HCT116 (cell line): ENCODE measurements around the gene MISFA. TPM values are rescaled to one million over a fixed set of nuclear protein-coding genes. Genes with fewer than 3 reads are reported as not detected.

Experiments
- ATAC-seq: fragments of 200-7000 bp; cut with Tn5 transposase; 2 replicates; pipeline ENCODE4 v1.9.1; 2020; ENCODE audit warnings: mild to moderate bottlenecking, moderate library complexity
- BruUV-seq: library from RNA; stranded (reverse); fragments of 400-500 nt; replicated peaks from 2 replicates; lab custom pipeline; 2021; lab: Mats Ljungman, UMichigan
- CTCF ChIA-PET: fragments of 300-600 bp; sonication (Branson Sonifier 250); formaldehyde crosslinking; loops from one replicate; lab custom pipeline; 2021; ENCODE audit warnings: antibody characterized with exemption; lab: Charles Lee
- POLR2A ChIA-PET: fragments of 300-600, 350-600 bp; sonication (Branson Sonifier 250); formaldehyde crosslinking; loops from one replicate; lab custom pipeline; 2021; ENCODE audit warnings: antibody characterized with exemption; lab: Charles Lee
- RAD21 ChIA-PET, 2 experiments: fragments of 300-600 bp; sonication (Branson Sonifier 250); formaldehyde crosslinking; loops; one replicate each; lab custom pipeline; 2023; ENCODE audit warnings: low total read pairs in 2 of 2; ENCODE audit not compliant: uncharacterized antibody in 2 of 2, unreplicated experiment in 2 of 2, low non-redundant PET in 1 of 2; lab: Charles Lee
- DNase-seq: peaks from one replicate; pipeline ENCODE4 v3.0.0-alpha.2; 2010; ENCODE audit warnings: low read depth, low spot score
- H2AFZ ChIP-seq: fragments of 200-600 bp; shearing (Covaris generic), sonication (generic); 2 replicates; pipeline ENCODE4 v1.6.1; 2017; ENCODE audit warnings: low read depth, mixed run types, mixed read lengths, antibody characterized with exemption, low read length; ENCODE audit not compliant: poor library complexity, severe bottlenecking
- H3K27ac ChIP-seq: 2 replicates; pipeline ENCODE4 v1.5.1; 2012; ENCODE audit warnings: low read depth, low read length
- H3K27me3 ChIP-seq: fragments of 200-600 bp; sonication (generic); 2 replicates; pipeline ENCODE4 v1.6.1; 2016; ENCODE audit warnings: mixed run types, low read length, mixed read lengths; ENCODE audit not compliant: insufficient read depth
- H3K36me3 ChIP-seq, 2 experiments: fragments of 200-500 bp in 1 of 2; fragments of 200-600 bp in 1 of 2; sonication (Bioruptor generic) in 1 of 2; sonication (generic) in 1 of 2; 2 replicates each; pipeline versions ENCODE4 v1.5.1 to v1.6.1; 2014 to 2016; ENCODE audit warnings: low read length in 2 of 2, inconsistent platforms in 1 of 2, mixed read lengths in 1 of 2, mixed run types in 1 of 2; ENCODE audit not compliant: insufficient read depth in 2 of 2, control insufficient read depth in 1 of 2
- H3K4me1 ChIP-seq, 2 experiments: fragments of 200-600 bp in 1 of 2; sonication (generic) in 1 of 2; 2 replicates each; pipeline versions ENCODE4 v1.5.1 to v1.6.1; 2012 to 2017; ENCODE audit warnings: low read length in 2 of 2, inconsistent platforms in 1 of 2, mild to moderate bottlenecking in 1 of 2, mixed read lengths in 1 of 2, mixed run types in 1 of 2, moderate library complexity in 1 of 2; ENCODE audit not compliant: insufficient read depth in 2 of 2, control insufficient read depth in 1 of 2
- H3K4me2 ChIP-seq: fragments of 200-600 bp; sonication (generic); 2 replicates; pipeline ENCODE4 v1.6.1; 2017; ENCODE audit warnings: mixed run types, low read length, mixed read lengths
- H3K4me3 ChIP-seq, 2 experiments: fragments of 200-600 bp in 1 of 2; sonication (generic) in 1 of 2; replicated peaks in 1 of 2; 2 replicates each; pipeline ENCODE4 v1.5.1; 2011 to 2016; ENCODE audit warnings: low read length in 2 of 2, control low read depth in 1 of 2, low read depth in 1 of 2, mild to moderate bottlenecking in 1 of 2, mixed read lengths in 1 of 2, mixed run types in 1 of 2
- H3K79me2 ChIP-seq: fragments of 200-600 bp; sonication (generic); 2 replicates; pipeline ENCODE4 v1.6.1; 2017; ENCODE audit warnings: mild to moderate bottlenecking, mixed run types, low read length, moderate library complexity, mixed read lengths; ENCODE audit not compliant: insufficient read depth
- H3K9ac ChIP-seq: fragments of 200-600 bp; sonication (generic); 2 replicates; pipeline ENCODE4 v1.6.1; 2016; ENCODE audit warnings: low read length, mixed read lengths
- H3K9me2 ChIP-seq: fragments of 200-600 bp; sonication (generic), shearing (Covaris generic); 2 replicates; pipeline ENCODE4 v1.6.1; 2017; ENCODE audit warnings: mixed run types, mild to moderate bottlenecking, moderate library complexity; ENCODE audit not compliant: insufficient read depth
- H3K9me3 ChIP-seq, 2 experiments: fragments of 200-500 bp in 1 of 2; fragments of 200-600 bp in 1 of 2; sonication (Bioruptor generic) in 1 of 2; sonication (generic) in 1 of 2; 2 replicates each; pipeline ENCODE4 v1.6.1; 2014 to 2017; ENCODE audit warnings: low read length in 2 of 2, mixed read lengths in 2 of 2, inconsistent platforms in 1 of 2, low read depth in 1 of 2, mild to moderate bottlenecking in 1 of 2, mixed run types in 1 of 2, moderate library complexity in 1 of 2; ENCODE audit not compliant: control insufficient read depth in 1 of 2, insufficient read depth in 1 of 2
- H4K20me1 ChIP-seq: fragments of 200-600 bp; sonication (generic), shearing (Covaris generic); 2 replicates; pipeline ENCODE4 v1.6.1; 2017; ENCODE audit warnings: mixed run types, mild to moderate bottlenecking, moderate library complexity; ENCODE audit not compliant: insufficient read depth
- CEBPB ChIP-seq: IDR thresholded peaks from 2 replicates; pipeline ENCODE4 v1.6.1; 2012; ENCODE audit warnings: low read depth
- ELF1 ChIP-seq: IDR thresholded peaks from 2 replicates; pipeline ENCODE4 v1.6.1; 2012; ENCODE audit warnings: low read depth, borderline replicate concordance
- FOSL1 ChIP-seq: IDR thresholded peaks from 2 replicates; pipeline ENCODE4 v1.6.1; 2012; ENCODE audit warnings: low read depth
- RAD21 ChIP-seq: IDR thresholded peaks from 2 replicates; pipeline ENCODE4 v1.6.1; 2012; ENCODE audit warnings: low read depth, mild to moderate bottlenecking
- SP1 ChIP-seq: IDR thresholded peaks from 2 replicates; pipeline ENCODE4 v1.6.1; 2012; ENCODE audit warnings: low read depth
- SRF ChIP-seq: IDR thresholded peaks from 2 replicates; pipeline ENCODE4 v1.6.1; 2012; ENCODE audit warnings: low read depth
- YY1 ChIP-seq: IDR thresholded peaks from 2 replicates; pipeline ENCODE4 v1.6.1; 2011; ENCODE audit warnings: low read length, low read depth, moderate library complexity, mild to moderate bottlenecking; ENCODE audit not compliant: insufficient replicate concordance; ENCODE audit errors: extremely low read depth
- ZNF274 ChIP-seq: fragments of 200-500 bp; sonication (Bioruptor generic); IDR thresholded peaks from 2 replicates; pipeline ENCODE4 v1.6.1; 2014; ENCODE audit warnings: mild to moderate bottlenecking, low read depth, low read length, inconsistent platforms
- intact Hi-C: fragments of 100-400 bp; cut with micrococcal nuclease; formaldehyde crosslinking; loops from 2 replicates; pipeline ENCODE4 v1.10.0; 2022
- total RNA-seq: library from RNA; stranded (reverse); gene quantifications from one replicate; pipeline ENCODE4 v1.2.1, GENCODE V29; 2021; ENCODE audit not compliant: unreplicated experiment
- TF ChIP-seq, protein P1 (sequence below): IDR thresholded peaks from 2 replicates; pipeline ENCODE4 v1.6.1; 2012
- TF ChIP-seq, protein P2 (sequence below): IDR thresholded peaks from 2 replicates; pipeline ENCODE4 v1.6.1; 2012
- TF ChIP-seq, protein P3 (sequence below): IDR thresholded peaks from 2 replicates; pipeline ENCODE4 v1.6.1; 2011; ENCODE audit warnings: mild to moderate bottlenecking, low read length, moderate library complexity; ENCODE audit not compliant: insufficient replicate concordance; ENCODE audit errors: extremely low read depth

The MISFA gene
- total RNA-seq, 1 experiment from 2014 or later = 3.2 TPM

DNA sequence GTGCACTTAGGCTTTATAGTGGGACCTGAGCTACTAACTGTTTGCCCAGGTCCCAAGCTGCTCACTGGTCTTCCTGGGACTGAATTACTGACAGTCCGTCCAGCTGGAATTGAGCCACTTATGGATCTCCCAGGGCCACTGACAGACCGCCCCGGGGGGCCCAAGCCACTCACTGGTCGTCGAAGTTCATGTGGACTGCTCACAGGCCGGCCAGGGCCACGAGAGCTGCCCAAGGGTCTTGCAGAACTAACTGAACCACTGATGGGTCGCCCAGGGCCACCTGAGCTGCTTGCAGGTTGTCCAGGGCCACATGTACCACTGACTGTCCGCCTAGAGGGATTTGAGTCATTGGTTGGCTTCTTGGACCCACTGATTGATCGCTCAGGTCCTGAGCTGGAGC lies 15.1 kb downstream of the MISFA start:
- H3K9me3 ChIP-seq = no peaks in the 10 kb centered on the region
- no TSS peak for BruUV-seq
- no peak overlapping the region for H3K4me3 ChIP-seq
- H2AFZ ChIP-seq = no peak overlapping the region
- DNase-seq = no peak
- ATAC-seq = no peak
- H3K9ac ChIP-seq = no peak overlapping the region
- RAD21 ChIA-PET = no interaction called here
- H3K79me2 ChIP-seq = peaks cover 20% of the 10 kb centered on the region
- no peaks in the 10 kb centered on the region for H3K9me2 ChIP-seq
- H3K27me3 ChIP-seq = no peaks in the 10 kb centered on the region
- H3K36me3 ChIP-seq = peaks cover 12 to 28% of the 10 kb centered on the region in 2 experiments; a peak in 2 of 4 replicates
- no peaks in the 10 kb centered on the region for H3K4me1 ChIP-seq
- H3K4me2 ChIP-seq = no peak overlapping the region
- no peak overlapping the region for H3K27ac ChIP-seq
- H4K20me1 ChIP-seq = no peaks in the 10 kb centered on the region
- no peak for TF ChIP-seq CEBPB
- TF ChIP-seq ELF1 = no peak
- TF ChIP-seq SP1 = no peak
- no peak for TF ChIP-seq RAD21
- TF ChIP-seq SRF = no peak
- TF ChIP-seq, protein P1, sequence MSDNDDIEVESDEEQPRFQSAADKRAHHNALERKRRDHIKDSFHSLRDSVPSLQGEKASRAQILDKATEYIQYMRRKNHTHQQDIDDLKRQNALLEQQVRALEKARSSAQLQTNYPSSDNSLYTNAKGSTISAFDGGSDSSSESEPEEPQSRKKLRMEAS = no peak
- intact Hi-C loops = no loop called here
- POLR2A ChIA-PET = no interaction called here
- CTCF ChIA-PET = no interaction called here

DNA sequence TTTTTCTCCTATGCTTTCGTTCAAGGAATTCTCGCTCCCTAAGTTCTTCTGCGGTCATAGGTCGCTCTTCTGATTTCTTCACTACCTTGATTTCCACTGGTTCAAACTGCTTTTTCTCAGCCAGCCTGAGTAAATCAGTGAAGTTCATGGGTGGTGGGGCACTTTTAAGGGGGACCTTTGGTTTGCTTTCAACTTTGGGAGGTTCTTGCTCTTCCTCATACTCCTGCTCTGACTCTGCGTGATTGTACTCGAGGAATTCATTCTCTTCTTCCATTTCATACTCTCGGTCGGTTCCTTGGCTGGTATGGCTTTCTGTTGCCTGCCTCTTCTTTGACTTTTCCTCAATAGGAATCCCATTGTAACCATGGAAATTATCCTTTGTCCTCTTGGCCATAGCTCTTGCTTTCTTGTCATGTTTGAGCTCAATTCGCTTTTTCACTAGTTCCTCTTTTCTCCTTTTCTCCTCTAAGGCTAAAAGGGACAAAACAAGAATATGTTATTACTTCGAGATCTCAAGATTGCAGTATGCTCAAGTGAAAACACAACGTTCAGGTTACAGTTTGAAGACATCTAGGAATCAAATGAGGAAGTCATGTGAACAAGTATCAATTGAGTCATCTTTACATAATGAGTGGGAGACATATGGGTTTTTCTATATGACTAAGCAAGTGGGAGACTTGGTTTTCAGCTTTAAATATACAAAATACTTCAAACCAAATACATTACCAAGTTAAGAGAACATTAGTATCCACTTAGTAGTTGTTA lies 16.2 kb downstream of the MISFA start:
- Histone ChIP-seq H2AFZ (no peak overlapping the region), H3K36me3 (peaks cover 10 to 26% of the 10 kb centered on the region in 2 experiments; a peak in 2 of 4 replicates), H3K79me2 (peaks cover 29% of the 10 kb centered on the region), H3K9me3 (no peaks in the 10 kb centered on the region)
- no peak for DNase-seq
- no peak for TF ChIP-seq YY1
- TF ChIP-seq, protein P2, sequence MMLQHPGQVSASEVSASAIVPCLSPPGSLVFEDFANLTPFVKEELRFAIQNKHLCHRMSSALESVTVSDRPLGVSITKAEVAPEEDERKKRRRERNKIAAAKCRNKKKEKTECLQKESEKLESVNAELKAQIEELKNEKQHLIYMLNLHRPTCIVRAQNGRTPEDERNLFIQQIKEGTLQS = no peak
- TF ChIP-seq FOSL1 = no peak
- no peak for TF ChIP-seq ZNF274
- TF ChIP-seq, protein P3, sequence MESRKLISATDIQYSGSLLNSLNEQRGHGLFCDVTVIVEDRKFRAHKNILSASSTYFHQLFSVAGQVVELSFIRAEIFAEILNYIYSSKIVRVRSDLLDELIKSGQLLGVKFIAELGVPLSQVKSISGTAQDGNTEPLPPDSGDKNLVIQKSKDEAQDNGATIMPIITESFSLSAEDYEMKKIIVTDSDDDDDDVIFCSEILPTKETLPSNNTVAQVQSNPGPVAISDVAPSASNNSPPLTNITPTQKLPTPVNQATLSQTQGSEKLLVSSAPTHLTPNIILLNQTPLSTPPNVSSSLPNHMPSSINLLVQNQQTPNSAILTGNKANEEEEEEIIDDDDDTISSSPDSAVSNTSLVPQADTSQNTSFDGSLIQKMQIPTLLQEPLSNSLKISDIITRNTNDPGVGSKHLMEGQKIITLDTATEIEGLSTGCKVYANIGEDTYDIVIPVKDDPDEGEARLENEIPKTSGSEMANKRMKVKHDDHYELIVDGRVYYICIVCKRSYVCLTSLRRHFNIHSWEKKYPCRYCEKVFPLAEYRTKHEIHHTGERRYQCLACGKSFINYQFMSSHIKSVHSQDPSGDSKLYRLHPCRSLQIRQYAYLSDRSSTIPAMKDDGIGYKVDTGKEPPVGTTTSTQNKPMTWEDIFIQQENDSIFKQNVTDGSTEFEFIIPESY = no peak
- TF ChIP-seq, protein P1 = no peak
- TF ChIP-seq, all 23 proteins: peak for 0
- no peak overlapping the region for H3K9ac ChIP-seq
- BruUV-seq = no TSS peak
- ChIA-PET CTCF (no interaction called here), RAD21 (no interaction called here), POLR2A (no interaction called here)
- intact Hi-C loops = no loop called here
- no peaks in the 10 kb centered on the region for H3K9me2 ChIP-seq
- no peak for ATAC-seq
- H4K20me1 ChIP-seq = no peaks in the 10 kb centered on the region
- no peak overlapping the region for H3K27ac ChIP-seq
- no peak overlapping the region for H3K4me2 ChIP-seq
- no peaks in the 10 kb centered on the region for H3K4me1 ChIP-seq
- H3K4me3 ChIP-seq = no peak overlapping the region
- H3K27me3 ChIP-seq = no peaks in the 10 kb centered on the region
